SK-N-MC (cell line): ENCODE data around the gene INS.
A peak's percentile ranks its signal among the peaks of the same experiment; 100 is the strongest.

Experiments
- DNase-seq: peaks from one replicate; pipeline ENCODE4 v3.0.0-alpha.2; 2011; ENCODE audit warnings: low read depth, low spot score
- H3K27ac ChIP-seq: fragments of 200-600 bp; sonication (generic); 2 replicates; pipeline ENCODE4 v1.5.1; 2016; ENCODE audit warnings: mixed run types
- H3K36me3 ChIP-seq: fragments of 200-600 bp; sonication (generic); 2 replicates; pipeline ENCODE4 v1.6.1; 2017; ENCODE audit warnings: antibody characterized with exemption, low read length, mixed read lengths; ENCODE audit not compliant: insufficient read depth
- H3K4me3 ChIP-seq: fragments of 200-600 bp; sonication (generic); 2 replicates; pipeline ENCODE4 v1.5.1; 2016
- H3K9ac ChIP-seq: fragments of 200-600 bp; sonication (generic); 2 replicates; pipeline ENCODE4 v1.8.0; 2017; ENCODE audit warnings: mixed run types, mixed read lengths; ENCODE audit not compliant: insufficient read length
- H3K9me3 ChIP-seq: fragments of 200-600 bp; sonication (generic); 2 replicates; pipeline ENCODE4 v1.6.1; 2017; ENCODE audit warnings: low read depth, mild to moderate bottlenecking, antibody characterized with exemption, low read length, moderate library complexity, mixed read lengths
- EZH2 ChIP-seq: fragments of 200-600 bp; sonication (generic); IDR thresholded peaks from one replicate; pipeline ENCODE4 v1.6.1; 2017; ENCODE audit warnings: antibody characterized with exemption
- FOXP2 ChIP-seq: optimal IDR thresholded peaks from 2 replicates; pipeline ENCODE3; 2011; ENCODE audit warnings: mild to moderate bottlenecking, moderate library complexity; ENCODE audit not compliant: insufficient read depth; ENCODE audit errors: extremely low read length, control extremely low read depth
- POLR2AphosphoS5 ChIP-seq: IDR thresholded peaks from 2 replicates; pipeline ENCODE4 v1.6.1; 2012; ENCODE audit warnings: mild to moderate bottlenecking, low read depth, low read length, borderline replicate concordance

Gene INS

DNA sequence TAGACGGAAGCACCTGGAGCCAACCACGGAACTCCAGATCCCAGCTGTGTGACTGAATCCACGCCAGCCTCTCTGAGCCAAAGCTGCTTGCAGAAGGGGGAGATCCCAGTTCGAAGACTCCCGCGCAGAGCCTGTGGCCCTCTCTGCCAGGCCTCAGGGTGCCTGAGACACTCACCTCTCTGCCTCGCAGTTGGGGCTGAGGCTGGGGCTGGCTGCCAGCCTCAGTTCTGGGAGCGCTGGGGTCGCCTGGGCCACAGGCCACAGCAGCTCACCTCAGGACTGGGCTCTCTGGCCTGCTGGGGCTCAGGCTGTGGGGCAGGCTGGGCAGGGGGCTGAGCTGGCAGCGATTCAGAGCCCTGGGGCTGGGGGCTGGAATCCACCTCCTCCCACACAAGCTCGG, 13.6 kb downstream of the INS start:
- H3K9me3 ChIP-seq, result no peaks in the 10 kb centered on the region
- H3K27ac ChIP-seq, result no peak overlapping the region
- H3K4me3 ChIP-seq, result no peak overlapping the region
- H3K9ac ChIP-seq, result no peak overlapping the region
- no peak for DNase-seq
- no peak for TF ChIP-seq POLR2AphosphoS5
- no peak for TF ChIP-seq EZH2
- TF ChIP-seq FOXP2, result no peak
- H3K36me3 ChIP-seq, result no peaks in the 10 kb centered on the region

DNA sequence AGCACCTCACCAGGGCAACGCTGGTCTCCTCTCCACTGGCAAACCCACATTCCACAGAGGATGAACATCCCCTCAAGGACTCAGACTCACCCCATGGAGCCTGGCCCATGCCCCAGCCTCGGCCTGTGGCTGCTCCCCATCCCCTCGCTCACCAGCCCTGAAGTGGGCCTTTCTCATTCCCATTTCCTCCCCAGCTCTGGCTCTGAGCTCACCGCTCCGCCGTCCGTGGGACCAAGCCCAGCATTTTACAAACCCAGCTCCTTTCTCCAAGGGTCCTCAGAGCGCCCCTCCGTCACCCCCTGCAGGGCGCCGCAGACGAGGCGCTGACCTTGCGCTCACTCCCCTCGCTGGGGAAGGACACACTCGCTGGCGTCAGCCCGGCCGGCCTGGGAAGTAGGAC, 15.0 kb downstream of the INS start:
- Histone ChIP-seq H3K27ac (no peak overlapping the region), H3K9me3 (no peaks in the 10 kb centered on the region), H3K4me3 (no peak overlapping the region), H3K9ac (no peak overlapping the region), H3K36me3 (no peaks in the 10 kb centered on the region)
- no peak for DNase-seq
- TF ChIP-seq FOXP2, result no peak
- no peak for TF ChIP-seq EZH2
- TF ChIP-seq POLR2AphosphoS5, result no peak

DNA sequence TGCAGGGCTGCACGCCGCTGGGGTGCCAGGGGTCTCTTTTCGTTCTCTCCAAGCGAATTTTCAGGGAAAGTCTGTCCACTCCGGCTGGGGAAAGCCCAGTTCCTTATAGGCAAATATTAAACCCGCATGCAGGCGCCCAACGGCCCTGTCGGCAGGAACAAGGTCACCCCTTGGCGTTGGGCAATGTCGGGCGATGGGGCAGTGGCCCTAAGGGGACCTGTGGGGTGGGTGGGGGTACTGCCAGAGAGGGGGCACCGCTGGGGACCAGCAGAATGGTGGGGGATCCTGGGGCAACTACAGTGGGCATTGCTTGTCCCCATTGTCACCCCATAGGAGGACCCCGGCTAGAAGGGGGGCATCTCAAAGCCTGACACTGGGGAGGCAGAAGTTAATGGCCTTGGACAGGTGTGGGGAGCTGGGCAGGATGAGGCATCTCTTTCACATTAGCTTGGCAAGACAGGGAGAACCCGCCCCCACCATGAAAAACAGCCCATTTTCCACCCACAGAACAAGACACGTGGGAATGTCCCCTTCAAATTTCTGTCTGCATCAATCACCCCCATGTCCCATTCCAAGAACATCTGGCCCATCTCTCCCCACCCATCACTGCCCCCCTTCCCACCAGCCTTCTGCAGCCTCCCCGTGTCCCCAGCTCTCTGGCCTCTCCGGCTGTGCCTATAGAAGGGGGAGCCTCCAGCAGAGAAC, 16.3 kb downstream of the INS start:
- Histone ChIP-seq H3K27ac (no peak overlapping the region), H3K9ac (no peak overlapping the region), H3K36me3 (no peaks in the 10 kb centered on the region), H3K9me3 (no peaks in the 10 kb centered on the region), H3K4me3 (no peak overlapping the region)
- TF ChIP-seq EZH2 (no peak), POLR2AphosphoS5 (no peak), FOXP2 (no peak)
- no peak for DNase-seq

- no peak overlapping the region for H3K4me3 ChIP-seq
- H3K9ac ChIP-seq, result no peak overlapping the region
- DNase-seq, result no peak
- H3K36me3 ChIP-seq, result no peaks in the 10 kb centered on the region
- no peaks in the 10 kb centered on the region for H3K9me3 ChIP-seq
- no peak overlapping the region for H3K27ac ChIP-seq
- TF ChIP-seq FOXP2 (no peak), EZH2 (peak; percentile 94)
These were observed 17.0 kb downstream of the INS start for GRCh38 chr11:2143799-2144543.

- H3K9me3 ChIP-seq, result no peaks in the 10 kb centered on the region
- H3K36me3 ChIP-seq, result no peaks in the 10 kb centered on the region
- no peak overlapping the region for H3K9ac ChIP-seq
- no peak overlapping the region for H3K4me3 ChIP-seq
- no peak for TF ChIP-seq FOXP2
- no peak for TF ChIP-seq EZH2
- TF ChIP-seq POLR2AphosphoS5, result no peak
- no peak for DNase-seq
- no peak overlapping the region for H3K27ac ChIP-seq
These were observed 17.6 kb downstream of the INS start for GRCh38 chr11:2143477-2143798.

- no peak for DNase-seq
- H3K9ac ChIP-seq, result no peak overlapping the region
- no peaks in the 10 kb centered on the region for H3K9me3 ChIP-seq
- no peak overlapping the region for H3K27ac ChIP-seq
- no peak overlapping the region for H3K4me3 ChIP-seq
- no peaks in the 10 kb centered on the region for H3K36me3 ChIP-seq
- TF ChIP-seq EZH2 (no peak), POLR2AphosphoS5 (no peak), FOXP2 (no peak)
These were observed 18.2 kb downstream of the INS start for GRCh38 chr11:2142762-2143202.

GRCh38 chr11:2142300-2142759, 18.7 kb downstream of the INS start:
- no peak for TF ChIP-seq FOXP2
- no peak for TF ChIP-seq POLR2AphosphoS5
- TF ChIP-seq EZH2, result no peak
- Histone ChIP-seq H3K27ac (no peak overlapping the region), H3K9ac (no peak overlapping the region), H3K4me3 (no peak overlapping the region), H3K9me3 (no peaks in the 10 kb centered on the region), H3K36me3 (no peaks in the 10 kb centered on the region)
- no peak for DNase-seq

- H3K36me3 ChIP-seq, result no peaks in the 10 kb centered on the region
- DNase-seq, result no peak
- TF ChIP-seq POLR2AphosphoS5, result no peak
- no peak for TF ChIP-seq FOXP2
- no peak for TF ChIP-seq EZH2
- no peak overlapping the region for H3K4me3 ChIP-seq
- H3K27ac ChIP-seq, result no peak overlapping the region
- no peak overlapping the region for H3K9ac ChIP-seq
- no peaks in the 10 kb centered on the region for H3K9me3 ChIP-seq
These were observed 20.3 kb downstream of the INS start for GRCh38 chr11:2140411-2141400.
